ENCODE measurements around the gene PLXNA2.

DNA sequence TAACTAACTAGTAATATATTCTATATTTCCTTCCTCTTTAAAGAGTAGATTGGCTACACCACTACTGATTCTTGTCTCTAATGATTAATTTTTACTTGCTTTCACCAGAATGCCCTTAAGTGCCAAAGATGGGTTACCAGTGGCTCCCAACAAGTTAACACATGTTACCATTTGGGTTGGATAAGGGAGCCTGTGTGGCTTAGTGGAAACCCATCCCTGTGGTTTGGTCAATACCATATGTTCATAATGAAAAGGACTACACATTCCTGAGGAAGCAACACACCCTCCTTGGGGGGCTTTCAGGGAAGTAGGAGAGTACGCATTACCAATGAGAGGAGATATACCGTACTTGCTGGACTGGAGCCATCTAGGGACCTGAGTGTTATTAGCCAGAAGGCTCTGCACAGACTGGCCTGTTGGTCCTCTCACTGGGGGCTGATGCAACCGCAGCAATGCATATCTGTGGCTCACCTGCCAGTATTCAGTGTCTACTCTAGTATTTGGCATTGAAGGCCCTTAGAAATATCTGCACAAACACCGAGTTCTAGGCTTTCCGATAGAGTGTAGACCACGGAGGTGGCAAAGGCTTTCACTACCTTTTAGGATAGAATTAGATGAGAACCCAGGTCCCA, 29.3 kb upstream of the PLXNA2 start:
- TF ChIP-seq, protein P1, sequence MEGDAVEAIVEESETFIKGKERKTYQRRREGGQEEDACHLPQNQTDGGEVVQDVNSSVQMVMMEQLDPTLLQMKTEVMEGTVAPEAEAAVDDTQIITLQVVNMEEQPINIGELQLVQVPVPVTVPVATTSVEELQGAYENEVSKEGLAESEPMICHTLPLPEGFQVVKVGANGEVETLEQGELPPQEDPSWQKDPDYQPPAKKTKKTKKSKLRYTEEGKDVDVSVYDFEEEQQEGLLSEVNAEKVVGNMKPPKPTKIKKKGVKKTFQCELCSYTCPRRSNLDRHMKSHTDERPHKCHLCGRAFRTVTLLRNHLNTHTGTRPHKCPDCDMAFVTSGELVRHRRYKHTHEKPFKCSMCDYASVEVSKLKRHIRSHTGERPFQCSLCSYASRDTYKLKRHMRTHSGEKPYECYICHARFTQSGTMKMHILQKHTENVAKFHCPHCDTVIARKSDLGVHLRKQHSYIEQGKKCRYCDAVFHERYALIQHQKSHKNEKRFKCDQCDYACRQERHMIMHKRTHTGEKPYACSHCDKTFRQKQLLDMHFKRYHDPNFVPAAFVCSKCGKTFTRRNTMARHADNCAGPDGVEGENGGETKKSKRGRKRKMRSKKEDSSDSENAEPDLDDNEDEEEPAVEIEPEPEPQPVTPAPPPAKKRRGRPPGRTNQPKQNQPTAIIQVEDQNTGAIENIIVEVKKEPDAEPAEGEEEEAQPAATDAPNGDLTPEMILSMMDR (IDR thresholded peaks at IDR 0.05): no peak
- TF ChIP-seq POLR2A (IDR thresholded peaks at IDR 0.05; ENCODE audit: low read depth): no peak
